Measurements from ENCODE around the gene CELA1.

The CELA1 gene

DNA sequence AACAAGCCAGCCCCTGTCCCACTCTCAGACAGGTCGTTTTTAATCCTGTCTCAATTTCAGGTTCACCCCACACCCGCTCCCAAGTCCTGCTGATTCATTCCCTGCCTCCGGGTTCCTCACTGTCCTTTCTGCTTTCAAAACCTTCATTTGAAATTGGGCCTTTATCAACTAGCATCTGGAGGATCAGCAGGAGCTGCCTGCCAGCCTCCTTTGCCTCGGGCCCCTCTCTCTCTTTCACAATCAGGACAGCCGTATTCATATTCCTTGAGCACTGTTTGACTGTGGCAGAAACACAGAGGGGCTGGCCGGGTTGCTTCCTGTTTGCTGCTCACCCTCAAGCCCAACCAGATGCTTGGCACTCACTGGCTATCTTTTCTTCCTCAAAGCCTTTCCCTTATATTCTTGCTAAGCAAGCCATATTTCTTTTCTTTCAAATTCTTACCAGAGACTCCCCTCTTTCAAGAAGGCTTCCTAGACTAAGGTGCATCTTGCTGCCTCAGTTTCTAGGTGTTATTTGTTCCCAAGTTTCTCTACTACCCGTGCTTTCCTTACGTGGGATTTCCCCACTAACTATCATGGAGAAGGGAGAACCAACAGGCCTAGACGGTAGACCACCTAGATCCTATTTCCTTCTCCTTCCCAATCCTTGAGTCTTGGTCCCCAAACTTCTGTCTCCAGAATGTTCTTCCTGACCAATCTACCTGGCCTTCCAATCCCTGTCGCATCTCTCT is 41.8 kb upstream of the CELA1 start:
- H3K27me3 ChIP-seq (ENCODE audit: low read depth, low read length) = no peaks in the 10 kb centered on the region
- peaks cover 0 to 13% of the 10 kb centered on the region in 2 donors for H3K4me1 ChIP-seq (ENCODE audit: control insufficient read depth in 1 of 2, insufficient read depth in 2 of 2, low read length in 2 of 2)
- H3K4me3 ChIP-seq (ENCODE audit: low read depth in 1 of 2, low read length in 2 of 2) = no peak overlapping the region
- H3K27ac ChIP-seq (ENCODE audit: low read length) = no peak overlapping the region
- H3K36me3 ChIP-seq (ENCODE audit: control insufficient read depth in 1 of 2, insufficient read depth in 2 of 2, low read length in 2 of 2) = no peaks in the 10 kb centered on the region
- no peaks in the 10 kb centered on the region for H3K9me3 ChIP-seq (ENCODE audit: control insufficient read depth in 1 of 2, low read length in 2 of 2)

GRCh38 chr12:51386351-51386750 is 39.9 kb upstream of the CELA1 start:
- no peaks in the 10 kb centered on the region for H3K27me3 ChIP-seq (ENCODE audit: low read depth, low read length)
- peaks cover 0 to 6% of the 10 kb centered on the region in 2 donors for H3K4me1 ChIP-seq (ENCODE audit: control insufficient read depth in 1 of 2, insufficient read depth in 2 of 2, low read length in 2 of 2)
- H3K4me3 ChIP-seq (ENCODE audit: low read depth in 1 of 2, low read length in 2 of 2) = no peak overlapping the region
- no peaks in the 10 kb centered on the region for H3K9me3 ChIP-seq (ENCODE audit: control insufficient read depth in 1 of 2, low read length in 2 of 2)
- H3K27ac ChIP-seq (ENCODE audit: low read length) = no peak overlapping the region
- H3K36me3 ChIP-seq (ENCODE audit: control insufficient read depth in 1 of 2, insufficient read depth in 2 of 2, low read length in 2 of 2) = no peaks in the 10 kb centered on the region

DNA sequence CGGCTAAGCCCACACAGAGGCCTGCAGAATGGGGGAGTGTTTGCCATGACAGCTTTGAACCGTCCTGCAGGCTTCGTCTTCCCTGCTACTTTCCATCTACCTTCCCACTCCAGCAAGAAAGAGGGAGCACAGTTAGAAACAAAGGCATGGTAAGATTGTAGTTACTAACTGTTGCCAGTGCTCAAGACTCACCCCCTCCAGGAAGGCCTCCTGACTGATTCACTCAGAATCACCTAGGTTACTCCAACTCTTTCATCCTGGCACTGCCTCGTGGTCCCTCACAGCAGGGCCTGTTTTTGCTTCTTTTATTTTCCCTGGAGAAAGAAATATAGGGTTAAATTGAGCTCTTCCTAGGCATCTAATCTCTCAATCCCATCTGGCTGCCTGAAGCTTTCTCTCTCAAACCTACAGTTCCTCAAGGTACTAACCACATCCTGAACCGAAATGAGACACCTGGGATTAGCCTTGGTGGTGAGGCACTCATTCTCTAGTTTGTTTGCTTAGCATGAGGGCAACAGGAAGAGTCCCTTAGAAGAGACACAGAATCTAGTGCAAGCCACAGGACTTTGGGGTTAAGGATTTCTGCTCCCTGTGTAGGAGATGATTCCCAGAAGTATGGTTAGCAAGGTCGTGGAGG is 36.9 kb upstream of the CELA1 start:
- H3K9me3 ChIP-seq (ENCODE audit: control insufficient read depth in 1 of 2, low read length in 2 of 2) = no peaks in the 10 kb centered on the region

GRCh38 chr12:51382173-51382572 is 35.7 kb upstream of the CELA1 start:
- Histone ChIP-seq H3K27ac (ENCODE audit: low read length) (no peak overlapping the region), H3K27me3 (ENCODE audit: low read depth, low read length) (no peaks in the 10 kb centered on the region), H3K4me3 (ENCODE audit: low read depth in 1 of 2, low read length in 2 of 2) (no peak overlapping the region), H3K36me3 (ENCODE audit: control insufficient read depth in 1 of 2, insufficient read depth in 2 of 2, low read length in 2 of 2) (peaks cover 0 to 7% of the 10 kb centered on the region in 2 donors), H3K9me3 (ENCODE audit: control insufficient read depth in 1 of 2, low read length in 2 of 2) (no peaks in the 10 kb centered on the region), H3K4me1 (ENCODE audit: control insufficient read depth in 1 of 2, insufficient read depth in 2 of 2, low read length in 2 of 2) (no peaks in the 10 kb centered on the region)

More for the DNA sequence above, 36.9 kb upstream of the CELA1 start:
- H3K27me3 ChIP-seq (ENCODE audit: low read depth, low read length) = no peaks in the 10 kb centered on the region
- no peaks in the 10 kb centered on the region for H3K36me3 ChIP-seq (ENCODE audit: control insufficient read depth in 1 of 2, insufficient read depth in 2 of 2, low read length in 2 of 2)
- no peak overlapping the region for H3K4me3 ChIP-seq (ENCODE audit: low read depth in 1 of 2, low read length in 2 of 2)
- H3K4me1 ChIP-seq (ENCODE audit: control insufficient read depth in 1 of 2, insufficient read depth in 2 of 2, low read length in 2 of 2) = no peaks in the 10 kb centered on the region
- no peak overlapping the region for H3K27ac ChIP-seq (ENCODE audit: low read length)

- H3K36me3 ChIP-seq (ENCODE audit: control insufficient read depth in 1 of 2, insufficient read depth in 2 of 2, low read length in 2 of 2) = peaks cover 0 to 7% of the 10 kb centered on the region in 2 donors
- no peaks in the 10 kb centered on the region for H3K9me3 ChIP-seq (ENCODE audit: control insufficient read depth in 1 of 2, low read length in 2 of 2)
- no peaks in the 10 kb centered on the region for H3K4me1 ChIP-seq (ENCODE audit: control insufficient read depth in 1 of 2, insufficient read depth in 2 of 2, low read length in 2 of 2)
- H3K4me3 ChIP-seq (ENCODE audit: low read depth in 1 of 2, low read length in 2 of 2) = no peak overlapping the region
- no peak overlapping the region for H3K27ac ChIP-seq (ENCODE audit: low read length)
- no peaks in the 10 kb centered on the region for H3K27me3 ChIP-seq (ENCODE audit: low read depth, low read length)
These were observed 35.0 kb upstream of the CELA1 start for GRCh38 chr12:51381226-51382079.

DNA sequence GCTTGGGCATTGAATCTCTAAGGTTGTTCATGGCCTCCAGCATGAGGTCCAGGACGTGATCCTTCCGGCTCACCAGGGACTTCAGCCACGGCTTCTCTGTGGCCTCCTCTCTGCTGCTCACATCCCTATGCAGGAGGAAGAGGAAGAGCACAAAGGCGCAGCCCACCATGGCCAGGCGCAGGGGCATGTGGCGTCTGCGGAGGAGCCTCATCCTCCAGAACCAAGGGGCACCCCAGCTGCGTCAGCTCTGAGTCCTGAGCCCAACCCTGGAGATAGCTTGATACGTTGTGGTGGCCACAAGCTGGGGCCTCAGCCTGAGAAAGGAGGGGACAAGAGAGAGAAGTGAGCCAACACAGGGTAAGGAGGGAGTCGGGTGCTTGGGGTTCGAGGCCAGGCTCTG is 33.1 kb upstream of the CELA1 start:
- H3K27me3 ChIP-seq (ENCODE audit: low read depth, low read length) = no peaks in the 10 kb centered on the region
- H3K9me3 ChIP-seq (ENCODE audit: control insufficient read depth in 1 of 2, low read length in 2 of 2) = no peaks in the 10 kb centered on the region
- H3K4me1 ChIP-seq (ENCODE audit: control insufficient read depth in 1 of 2, insufficient read depth in 2 of 2, low read length in 2 of 2) = no peaks in the 10 kb centered on the region
- H3K27ac ChIP-seq (ENCODE audit: low read length) = no peak overlapping the region
- no peak overlapping the region for H3K4me3 ChIP-seq (ENCODE audit: low read depth in 1 of 2, low read length in 2 of 2)
- peaks cover 0 to 7% of the 10 kb centered on the region in 2 donors for H3K36me3 ChIP-seq (ENCODE audit: control insufficient read depth in 1 of 2, insufficient read depth in 2 of 2, low read length in 2 of 2)

GRCh38 chr12:51378749-51379148 is 32.3 kb upstream of the CELA1 start:
- Histone ChIP-seq H3K4me3 (ENCODE audit: low read depth in 1 of 2, low read length in 2 of 2) (no peak overlapping the region), H3K27ac (ENCODE audit: low read length) (no peak overlapping the region), H3K4me1 (ENCODE audit: control insufficient read depth in 1 of 2, insufficient read depth in 2 of 2, low read length in 2 of 2) (no peaks in the 10 kb centered on the region), H3K36me3 (ENCODE audit: control insufficient read depth in 1 of 2, insufficient read depth in 2 of 2, low read length in 2 of 2) (peaks cover 0 to 7% of the 10 kb centered on the region in 2 donors), H3K27me3 (ENCODE audit: low read depth, low read length) (no peaks in the 10 kb centered on the region), H3K9me3 (ENCODE audit: control insufficient read depth in 1 of 2, low read length in 2 of 2) (no peaks in the 10 kb centered on the region)

DNA sequence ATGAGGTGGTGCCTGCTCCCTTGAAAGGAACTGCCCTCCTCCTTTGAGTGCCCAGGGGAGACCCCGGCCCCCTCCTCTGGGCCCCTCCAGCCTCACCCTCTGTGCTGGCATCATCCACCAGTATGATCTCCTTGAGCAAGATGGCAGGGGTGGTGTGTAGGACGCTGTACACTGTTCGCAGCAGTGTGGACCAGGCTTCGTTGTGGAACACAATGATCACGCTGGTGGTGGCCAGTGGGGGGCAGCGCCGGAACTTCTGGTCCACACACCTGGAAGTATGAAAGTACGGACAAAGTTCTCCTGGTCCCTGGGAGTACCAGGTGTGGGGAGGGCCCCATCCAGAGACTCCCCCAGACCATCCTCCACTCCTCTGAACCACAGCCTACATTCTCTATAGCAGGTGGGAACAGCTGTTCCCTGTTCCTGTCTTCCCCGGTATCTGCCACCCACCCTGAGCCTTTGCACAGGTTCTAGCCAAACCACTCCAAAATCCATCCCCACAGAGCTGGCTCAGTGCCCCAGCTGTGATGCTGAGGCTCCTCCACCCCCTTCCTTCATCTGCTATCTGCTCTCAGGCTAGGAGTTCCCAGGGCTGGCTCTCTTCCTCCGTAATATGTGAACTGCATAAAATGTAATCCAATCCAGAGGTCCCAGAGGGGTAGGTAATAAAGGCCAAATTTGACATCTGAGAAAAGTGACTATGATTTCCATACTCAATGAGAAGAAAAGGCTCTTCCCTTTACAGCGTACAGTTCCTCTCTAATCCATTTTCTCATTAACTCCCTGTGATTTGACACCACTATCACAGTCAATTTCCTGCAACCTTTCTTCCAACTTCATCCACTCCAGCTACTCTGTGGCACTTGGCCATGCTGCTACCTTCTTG is 30.9 kb upstream of the CELA1 start:
- H3K4me1 ChIP-seq (ENCODE audit: control insufficient read depth in 1 of 2, insufficient read depth in 2 of 2, low read length in 2 of 2) = no peaks in the 10 kb centered on the region
- H3K9me3 ChIP-seq (ENCODE audit: control insufficient read depth in 1 of 2, low read length in 2 of 2) = no peaks in the 10 kb centered on the region
- no peak overlapping the region for H3K27ac ChIP-seq (ENCODE audit: low read length)
- no peaks in the 10 kb centered on the region for H3K27me3 ChIP-seq (ENCODE audit: low read depth, low read length)
- peaks cover 0 to 7% of the 10 kb centered on the region in 2 donors for H3K36me3 ChIP-seq (ENCODE audit: control insufficient read depth in 1 of 2, insufficient read depth in 2 of 2, low read length in 2 of 2)
- no peak overlapping the region for H3K4me3 ChIP-seq (ENCODE audit: low read depth in 1 of 2, low read length in 2 of 2)

GRCh38 chr12:51374856-51375255 is 28.4 kb upstream of the CELA1 start:
- no peaks in the 10 kb centered on the region for H3K4me1 ChIP-seq (ENCODE audit: control insufficient read depth in 1 of 2, insufficient read depth in 2 of 2, low read length in 2 of 2)
- H3K9me3 ChIP-seq (ENCODE audit: control insufficient read depth in 1 of 2, low read length in 2 of 2) = no peaks in the 10 kb centered on the region
- no peaks in the 10 kb centered on the region for H3K27me3 ChIP-seq (ENCODE audit: low read depth, low read length)
- no peak overlapping the region for H3K4me3 ChIP-seq (ENCODE audit: low read depth in 1 of 2, low read length in 2 of 2)
- H3K36me3 ChIP-seq (ENCODE audit: control insufficient read depth in 1 of 2, insufficient read depth in 2 of 2, low read length in 2 of 2) = peaks cover 0 to 7% of the 10 kb centered on the region in 2 donors
- H3K27ac ChIP-seq (ENCODE audit: low read length) = no peak overlapping the region

DNA sequence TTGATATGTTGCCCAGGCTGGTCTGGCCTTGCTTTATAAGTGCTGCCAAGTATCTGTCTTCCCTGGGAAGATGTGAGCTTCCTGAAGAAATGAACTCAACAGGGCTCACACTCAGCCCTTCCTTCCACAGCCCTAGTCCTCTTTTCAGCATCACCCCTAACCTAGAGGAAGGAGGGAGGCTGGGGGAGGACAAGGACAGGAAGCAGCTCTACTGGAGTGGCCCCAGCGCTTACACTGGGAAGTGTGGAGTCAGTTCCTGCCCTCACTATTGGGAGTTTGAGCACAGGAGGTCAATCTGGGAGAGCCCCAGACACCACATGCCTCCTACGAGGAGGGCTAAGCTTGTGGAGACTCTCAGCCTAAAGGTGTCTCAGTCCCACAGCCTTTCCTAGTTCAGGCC is 27.9 kb upstream of the CELA1 start:
- Histone ChIP-seq H3K27me3 (ENCODE audit: low read depth, low read length) (no peaks in the 10 kb centered on the region), H3K9me3 (ENCODE audit: control insufficient read depth in 1 of 2, low read length in 2 of 2) (no peaks in the 10 kb centered on the region), H3K36me3 (ENCODE audit: control insufficient read depth in 1 of 2, insufficient read depth in 2 of 2, low read length in 2 of 2) (peaks cover 0 to 7% of the 10 kb centered on the region in 2 donors), H3K4me1 (ENCODE audit: control insufficient read depth in 1 of 2, insufficient read depth in 2 of 2, low read length in 2 of 2) (no peaks in the 10 kb centered on the region), H3K4me3 (ENCODE audit: low read depth in 1 of 2, low read length in 2 of 2) (no peak overlapping the region), H3K27ac (ENCODE audit: low read length) (no peak overlapping the region)

Measured in muscle layer of duodenum (tissue), 2 donors.